Measurements from ENCODE around the gene TMEM179. TPM values are rescaled to one million over a fixed set of nuclear protein-coding genes. Genes with fewer than 3 reads are reported as not detected.

Gene TMEM179
- total and polyA plus RNA-seq, 2 of the 13 experiments (the other 11 are each of a cell fraction or from before 2014, with no cell fraction given) = not detected

DNA sequence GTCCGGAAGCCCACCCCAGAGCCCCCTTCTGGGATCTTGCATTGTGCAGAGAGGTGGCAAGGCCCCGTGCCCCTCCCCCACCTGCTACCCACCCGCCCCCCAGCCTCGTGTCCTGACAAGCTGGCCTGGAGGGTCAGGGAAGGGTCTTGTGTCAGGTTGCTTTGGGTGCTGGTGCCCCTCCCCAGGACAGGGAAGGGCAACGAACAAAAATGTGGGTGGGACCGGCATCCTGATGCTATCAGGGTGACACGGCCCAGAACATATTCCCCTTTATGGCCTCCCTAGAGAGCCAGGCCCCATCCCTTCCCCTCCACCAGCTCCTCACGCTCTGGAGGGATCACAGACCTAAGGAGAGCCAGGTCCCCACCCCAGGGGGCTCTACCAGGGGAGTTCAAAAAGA, 38.7 kb upstream of the TMEM179 start (continued):
- TF ChIP-seq, protein P1, sequence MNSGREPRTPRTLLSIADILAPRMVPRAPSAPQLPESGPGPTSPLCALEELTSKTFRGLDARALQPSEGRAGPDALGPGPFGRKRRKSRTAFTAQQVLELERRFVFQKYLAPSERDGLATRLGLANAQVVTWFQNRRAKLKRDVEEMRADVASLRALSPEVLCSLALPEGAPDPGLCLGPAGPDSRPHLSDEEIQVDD (CRISPR knock-in tag; IDR thresholded peaks at IDR 0.05; ENCODE audit: borderline replicate concordance) = no peak

DNA sequence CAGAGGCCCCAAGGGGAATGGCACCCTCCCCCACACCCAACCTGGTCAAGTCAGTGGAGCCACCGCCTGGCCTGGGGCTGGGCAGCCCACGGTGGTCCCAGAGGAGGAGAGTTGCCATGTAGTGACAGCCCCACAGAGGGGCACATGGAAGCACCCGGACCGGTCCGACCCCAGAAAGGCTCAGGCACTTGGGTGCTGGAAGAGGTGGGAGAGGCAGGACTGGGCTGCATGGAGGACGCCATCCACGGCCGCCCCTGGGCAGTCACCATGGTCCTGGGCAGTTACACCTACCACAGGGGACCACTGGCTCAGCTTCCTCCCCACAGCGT, 37.9 kb upstream of the TMEM179 start:
- Histone ChIP-seq H3K9ac (ENCODE audit: insufficient read depth, low read depth, low read length) (no peak overlapping the region), H3K27me3 (ENCODE audit: control insufficient read depth in 1 of 2, insufficient read depth in 2 of 2, low read length in 2 of 2) (peaks cover 13 to 70% of the 10 kb centered on the region in 2 experiments), H3K4me1 (ENCODE audit: insufficient read depth, low read length) (peaks cover 41% of the 10 kb centered on the region), H3K4me3 (replicated peaks in 1 of 3; ENCODE audit: insufficient read depth in 1 of 3, low read depth in 2 of 3, low read length in 3 of 3) (no peak overlapping the region), H4K20me1 (ENCODE audit: insufficient read depth, low read length) (no peaks in the 10 kb centered on the region), H3K9me3 (ENCODE audit: low read length) (no peaks in the 10 kb centered on the region), H3K27ac (ENCODE audit: extremely low read length, insufficient read depth, low read length) (no peak overlapping the region), H3K36me3 (replicated peaks in 1 of 2; ENCODE audit: control insufficient read depth in 1 of 2, insufficient read depth in 2 of 2, low read length in 2 of 2) (no peaks in the 10 kb centered on the region), H3K4me2 (ENCODE audit: low read depth, low read length) (no peak overlapping the region), H3K79me2 (ENCODE audit: insufficient read depth, low read length) (no peaks in the 10 kb centered on the region), H2AFZ (ENCODE audit: low read length) (no peak overlapping the region)
- in situ Hi-C loops (cut with HindIII; ENCODE audit: extremely low pct_ligation_motif_present, low pct_unique_long_range_greater_than_20kb) (loop anchor here (5.0 kb wide), 1 partner anchor 505 kb away; the partner anchor contains the start of gene KIF26A), intact Hi-C loops (cut with micrococcal nuclease; ENCODE audit: unreplicated experiment) (no loop called here)
- POLR2A ChIA-PET = no interaction called here
- DNase-seq (ENCODE audit: low spot score) (no peak), FAIRE-seq (no peak), ATAC-seq (no peak)
- BruUV-seq (replicated peaks) = no TSS peak
- CTCF ChIA-PET (ENCODE audit: low intra/inter-chr PET ratio, low total read pairs) = no interaction called here
- WGBS (ENCODE audit: low lambda C conversion rate) = 17% methylated on average over 4 of the region's 9 CpGs
- TF ChIP-seq RFX1 (IDR thresholded peaks at IDR 0.05) = no peak
- TF ChIP-seq, protein P2, sequence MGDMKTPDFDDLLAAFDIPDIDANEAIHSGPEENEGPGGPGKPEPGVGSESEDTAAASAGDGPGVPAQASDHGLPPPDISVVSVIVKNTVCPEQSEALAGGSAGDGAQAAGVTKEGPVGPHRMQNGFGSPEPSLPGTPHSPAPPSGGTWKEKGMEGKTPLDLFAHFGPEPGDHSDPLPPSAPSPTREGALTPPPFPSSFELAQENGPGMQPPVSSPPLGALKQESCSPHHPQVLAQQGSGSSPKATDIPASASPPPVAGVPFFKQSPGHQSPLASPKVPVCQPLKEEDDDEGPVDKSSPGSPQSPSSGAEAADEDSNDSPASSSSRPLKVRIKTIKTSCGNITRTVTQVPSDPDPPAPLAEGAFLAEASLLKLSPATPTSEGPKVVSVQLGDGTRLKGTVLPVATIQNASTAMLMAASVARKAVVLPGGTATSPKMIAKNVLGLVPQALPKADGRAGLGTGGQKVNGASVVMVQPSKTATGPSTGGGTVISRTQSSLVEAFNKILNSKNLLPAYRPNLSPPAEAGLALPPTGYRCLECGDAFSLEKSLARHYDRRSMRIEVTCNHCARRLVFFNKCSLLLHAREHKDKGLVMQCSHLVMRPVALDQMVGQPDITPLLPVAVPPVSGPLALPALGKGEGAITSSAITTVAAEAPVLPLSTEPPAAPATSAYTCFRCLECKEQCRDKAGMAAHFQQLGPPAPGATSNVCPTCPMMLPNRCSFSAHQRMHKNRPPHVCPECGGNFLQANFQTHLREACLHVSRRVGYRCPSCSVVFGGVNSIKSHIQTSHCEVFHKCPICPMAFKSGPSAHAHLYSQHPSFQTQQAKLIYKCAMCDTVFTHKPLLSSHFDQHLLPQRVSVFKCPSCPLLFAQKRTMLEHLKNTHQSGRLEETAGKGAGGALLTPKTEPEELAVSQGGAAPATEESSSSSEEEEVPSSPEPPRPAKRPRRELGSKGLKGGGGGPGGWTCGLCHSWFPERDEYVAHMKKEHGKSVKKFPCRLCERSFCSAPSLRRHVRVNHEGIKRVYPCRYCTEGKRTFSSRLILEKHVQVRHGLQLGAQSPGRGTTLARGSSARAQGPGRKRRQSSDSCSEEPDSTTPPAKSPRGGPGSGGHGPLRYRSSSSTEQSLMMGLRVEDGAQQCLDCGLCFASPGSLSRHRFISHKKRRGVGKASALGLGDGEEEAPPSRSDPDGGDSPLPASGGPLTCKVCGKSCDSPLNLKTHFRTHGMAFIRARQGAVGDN (CRISPR knock-in tag; IDR thresholded peaks at IDR 0.05) = 0 out of 2 replicates have a peak, but pooled peaks have one; percentile 4
- TF ChIP-seq, protein P3, sequence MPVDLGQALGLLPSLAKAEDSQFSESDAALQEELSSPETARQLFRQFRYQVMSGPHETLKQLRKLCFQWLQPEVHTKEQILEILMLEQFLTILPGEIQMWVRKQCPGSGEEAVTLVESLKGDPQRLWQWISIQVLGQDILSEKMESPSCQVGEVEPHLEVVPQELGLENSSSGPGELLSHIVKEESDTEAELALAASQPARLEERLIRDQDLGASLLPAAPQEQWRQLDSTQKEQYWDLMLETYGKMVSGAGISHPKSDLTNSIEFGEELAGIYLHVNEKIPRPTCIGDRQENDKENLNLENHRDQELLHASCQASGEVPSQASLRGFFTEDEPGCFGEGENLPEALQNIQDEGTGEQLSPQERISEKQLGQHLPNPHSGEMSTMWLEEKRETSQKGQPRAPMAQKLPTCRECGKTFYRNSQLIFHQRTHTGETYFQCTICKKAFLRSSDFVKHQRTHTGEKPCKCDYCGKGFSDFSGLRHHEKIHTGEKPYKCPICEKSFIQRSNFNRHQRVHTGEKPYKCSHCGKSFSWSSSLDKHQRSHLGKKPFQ (CRISPR knock-in tag; IDR thresholded peaks at IDR 0.05; ENCODE audit: insufficient replicate concordance) = no peak

Data from HepG2 (cell line).